Neural crest cell (in vitro differentiated cells): ENCODE results near the gene EVI2A. TPM values are rescaled to one million over a fixed set of nuclear protein-coding genes. Genes with fewer than 3 reads are reported as not detected.

Experiments used
- DNase-seq: peaks from one replicate; pipeline ENCODE4 v3.0.0; 2021; ENCODE audit warnings: low read depth, mixed read lengths, low spot score
- H3K27ac Mint-ChIP-seq: one replicate; pipeline ENCODE4 v1.8.0; 2021; ENCODE audit warnings: mild to moderate bottlenecking, mixed read lengths; ENCODE audit not compliant: unreplicated experiment
- H3K27me3 Mint-ChIP-seq: 2 replicates; pipeline ENCODE4 v1.8.0; 2021; ENCODE audit warnings: low read depth, mild to moderate bottlenecking, mixed read lengths
- H3K36me3 Mint-ChIP-seq: 2 replicates; pipeline ENCODE4 v1.8.0; 2021; ENCODE audit warnings: low read depth, mild to moderate bottlenecking, mixed read lengths
- H3K4me1 Mint-ChIP-seq: 2 replicates; pipeline ENCODE4 v1.8.0; 2021; ENCODE audit warnings: mixed read lengths
- H3K4me3 Mint-ChIP-seq: one replicate; pipeline ENCODE4 v1.8.0; 2021; ENCODE audit warnings: mild to moderate bottlenecking, mixed read lengths
- H3K9me3 Mint-ChIP-seq: 2 replicates; pipeline ENCODE4 v1.8.0; 2021; ENCODE audit warnings: mixed read lengths
- CTCF ChIP-seq: fragments of 200-600 bp; sonication (generic); conservative IDR thresholded peaks from 2 replicates; pipeline ENCODE4 v1.5.0; 2021; ENCODE audit warnings: antibody characterized with exemption, mild to moderate bottlenecking
- total RNA-seq: library from RNA; stranded (reverse); gene quantifications from 2 replicates; pipeline ENCODE4 v1.2.1, GENCODE V29; 2021

EVI2A gene
- total RNA-seq, 1 donor from 2014 or later, result not detected

- Mint-ChIP-seq H3K27ac (no peak overlapping the region), H3K4me1 (no peaks in the 10 kb centered on the region), H3K4me3 (no peak overlapping the region), H3K27me3 (no peaks in the 10 kb centered on the region), H3K9me3 (no peaks in the 10 kb centered on the region), H3K36me3 (peaks cover 7% of the 10 kb centered on the region)
- no peak for TF ChIP-seq CTCF
- DNase-seq, result no peak
Measured at GRCh38 chr17:31310886-31311285, 10.5 kb downstream of the EVI2A start.

GRCh38 chr17:31310260-31310659 lies 11.2 kb downstream of the EVI2A start:
- Mint-ChIP-seq H3K27me3 (no peaks in the 10 kb centered on the region), H3K4me3 (no peak overlapping the region), H3K4me1 (no peaks in the 10 kb centered on the region), H3K9me3 (no peaks in the 10 kb centered on the region), H3K27ac (no peak overlapping the region), H3K36me3 (peaks cover 10% of the 10 kb centered on the region)
- no peak for DNase-seq
- TF ChIP-seq CTCF, result no peak

GRCh38 chr17:31309556-31309955 lies 11.9 kb downstream of the EVI2A start:
- Mint-ChIP-seq H3K4me1 (no peaks in the 10 kb centered on the region), H3K27me3 (no peaks in the 10 kb centered on the region), H3K4me3 (no peak overlapping the region), H3K9me3 (peaks cover 4% of the 10 kb centered on the region), H3K27ac (no peak overlapping the region), H3K36me3 (peaks cover 14% of the 10 kb centered on the region)
- no peak for TF ChIP-seq CTCF
- DNase-seq, result no peak

- Mint-ChIP-seq H3K9me3 (peaks cover 4% of the 10 kb centered on the region), H3K4me1 (no peaks in the 10 kb centered on the region), H3K36me3 (peaks cover 19% of the 10 kb centered on the region), H3K4me3 (no peak overlapping the region), H3K27me3 (no peaks in the 10 kb centered on the region), H3K27ac (no peak overlapping the region)
- no peak for TF ChIP-seq CTCF
- DNase-seq, result no peak
Measured at GRCh38 chr17:31308372-31309334, 12.8 kb downstream of the EVI2A start.

GRCh38 chr17:31307640-31308039 lies 13.8 kb downstream of the EVI2A start:
- H3K36me3 Mint-ChIP-seq, result peaks cover 19% of the 10 kb centered on the region
- H3K27ac Mint-ChIP-seq, result no peak overlapping the region
- H3K9me3 Mint-ChIP-seq, result peaks cover 4% of the 10 kb centered on the region
- H3K4me3 Mint-ChIP-seq, result no peak overlapping the region
- DNase-seq, result no peak
- H3K4me1 Mint-ChIP-seq, result no peaks in the 10 kb centered on the region
- H3K27me3 Mint-ChIP-seq, result no peaks in the 10 kb centered on the region
- no peak for TF ChIP-seq CTCF
